ENCODE results near the gene HIGD2A. TPM values are rescaled to one million over a fixed set of nuclear protein-coding genes. Genes with fewer than 3 reads are reported as not detected.

The HIGD2A gene
- total and polyA plus RNA-seq, 4 donors = 18.4 to 127 (median 67.8) TPM

- no peak for DNase-seq (ENCODE audit: low spot score)
- 75% methylated on average over 38 of the region's 38 CpGs for WGBS
- no peak overlapping the region for H3K9ac ChIP-seq (ENCODE audit: low read depth in 1 of 2, low read length in 2 of 2)
- H3K4me1 ChIP-seq (ENCODE audit: control insufficient read depth in 4 of 4, insufficient read depth in 4 of 4, low read length in 3 of 4) = peaks cover 5 to 22% (median 11%) of the 10 kb centered on the region in 4 donors
- H3K36me3 ChIP-seq (ENCODE audit: control insufficient read depth in 4 of 4, insufficient read depth in 3 of 4, low read depth in 1 of 4, low read length in 3 of 4) = no peaks in the 10 kb centered on the region
- peak overlapping the region in 1 of 3 donors; percentile 80 for H3K4me3 ChIP-seq (ENCODE audit: low read depth in 1 of 3, low read length in 3 of 3)
- TF ChIP-seq, protein P1, sequence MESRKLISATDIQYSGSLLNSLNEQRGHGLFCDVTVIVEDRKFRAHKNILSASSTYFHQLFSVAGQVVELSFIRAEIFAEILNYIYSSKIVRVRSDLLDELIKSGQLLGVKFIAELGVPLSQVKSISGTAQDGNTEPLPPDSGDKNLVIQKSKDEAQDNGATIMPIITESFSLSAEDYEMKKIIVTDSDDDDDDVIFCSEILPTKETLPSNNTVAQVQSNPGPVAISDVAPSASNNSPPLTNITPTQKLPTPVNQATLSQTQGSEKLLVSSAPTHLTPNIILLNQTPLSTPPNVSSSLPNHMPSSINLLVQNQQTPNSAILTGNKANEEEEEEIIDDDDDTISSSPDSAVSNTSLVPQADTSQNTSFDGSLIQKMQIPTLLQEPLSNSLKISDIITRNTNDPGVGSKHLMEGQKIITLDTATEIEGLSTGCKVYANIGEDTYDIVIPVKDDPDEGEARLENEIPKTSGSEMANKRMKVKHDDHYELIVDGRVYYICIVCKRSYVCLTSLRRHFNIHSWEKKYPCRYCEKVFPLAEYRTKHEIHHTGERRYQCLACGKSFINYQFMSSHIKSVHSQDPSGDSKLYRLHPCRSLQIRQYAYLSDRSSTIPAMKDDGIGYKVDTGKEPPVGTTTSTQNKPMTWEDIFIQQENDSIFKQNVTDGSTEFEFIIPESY (IDR thresholded peaks at IDR 0.05) = no peak
- TF ChIP-seq NR2F2 (IDR thresholded peaks at IDR 0.05) (no peak), EGR1 (IDR thresholded peaks at IDR 0.05; ENCODE audit: low read depth in 2 of 2) (no peak), FOXA2 (IDR thresholded peaks at IDR 0.05) (no peak), RAD21 (IDR thresholded peaks at IDR 0.05) (no peak), RXRA (IDR thresholded peaks at IDR 0.05) (no peak), TAF1 (conservative IDR thresholded peaks at IDR 0.05) (no peak), GABPA (IDR thresholded peaks at IDR 0.05 in 1 of 2, conservative IDR thresholded peaks at IDR 0.05 in 1 of 2) (no peak), YY1 (IDR thresholded peaks at IDR 0.05) (no peak), ATF3 (IDR thresholded peaks at IDR 0.05) (no peak), SP1 (IDR thresholded peaks at IDR 0.05) (no peak), JUND (IDR thresholded peaks at IDR 0.05) (no peak), HNF4A (conservative IDR thresholded peaks at IDR 0.05) (no peak)
- TF ChIP-seq, protein P2, sequence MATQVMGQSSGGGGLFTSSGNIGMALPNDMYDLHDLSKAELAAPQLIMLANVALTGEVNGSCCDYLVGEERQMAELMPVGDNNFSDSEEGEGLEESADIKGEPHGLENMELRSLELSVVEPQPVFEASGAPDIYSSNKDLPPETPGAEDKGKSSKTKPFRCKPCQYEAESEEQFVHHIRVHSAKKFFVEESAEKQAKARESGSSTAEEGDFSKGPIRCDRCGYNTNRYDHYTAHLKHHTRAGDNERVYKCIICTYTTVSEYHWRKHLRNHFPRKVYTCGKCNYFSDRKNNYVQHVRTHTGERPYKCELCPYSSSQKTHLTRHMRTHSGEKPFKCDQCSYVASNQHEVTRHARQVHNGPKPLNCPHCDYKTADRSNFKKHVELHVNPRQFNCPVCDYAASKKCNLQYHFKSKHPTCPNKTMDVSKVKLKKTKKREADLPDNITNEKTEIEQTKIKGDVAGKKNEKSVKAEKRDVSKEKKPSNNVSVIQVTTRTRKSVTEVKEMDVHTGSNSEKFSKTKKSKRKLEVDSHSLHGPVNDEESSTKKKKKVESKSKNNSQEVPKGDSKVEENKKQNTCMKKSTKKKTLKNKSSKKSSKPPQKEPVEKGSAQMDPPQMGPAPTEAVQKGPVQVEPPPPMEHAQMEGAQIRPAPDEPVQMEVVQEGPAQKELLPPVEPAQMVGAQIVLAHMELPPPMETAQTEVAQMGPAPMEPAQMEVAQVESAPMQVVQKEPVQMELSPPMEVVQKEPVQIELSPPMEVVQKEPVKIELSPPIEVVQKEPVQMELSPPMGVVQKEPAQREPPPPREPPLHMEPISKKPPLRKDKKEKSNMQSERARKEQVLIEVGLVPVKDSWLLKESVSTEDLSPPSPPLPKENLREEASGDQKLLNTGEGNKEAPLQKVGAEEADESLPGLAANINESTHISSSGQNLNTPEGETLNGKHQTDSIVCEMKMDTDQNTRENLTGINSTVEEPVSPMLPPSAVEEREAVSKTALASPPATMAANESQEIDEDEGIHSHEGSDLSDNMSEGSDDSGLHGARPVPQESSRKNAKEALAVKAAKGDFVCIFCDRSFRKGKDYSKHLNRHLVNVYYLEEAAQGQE (IDR thresholded peaks at IDR 0.05) = no peak
- TF ChIP-seq, protein P3, sequence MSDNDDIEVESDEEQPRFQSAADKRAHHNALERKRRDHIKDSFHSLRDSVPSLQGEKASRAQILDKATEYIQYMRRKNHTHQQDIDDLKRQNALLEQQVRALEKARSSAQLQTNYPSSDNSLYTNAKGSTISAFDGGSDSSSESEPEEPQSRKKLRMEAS (IDR thresholded peaks at IDR 0.05) = no peak
- H3K27ac ChIP-seq (ENCODE audit: low read depth in 1 of 2, low read length in 2 of 2) = no peak overlapping the region
- H3K27me3 ChIP-seq (ENCODE audit: control insufficient read depth in 4 of 4, insufficient read depth in 4 of 4, low read length in 3 of 4) = no peaks in the 10 kb centered on the region
- H3K9me3 ChIP-seq (ENCODE audit: control insufficient read depth in 4 of 4, low read length in 3 of 4) = no peaks in the 10 kb centered on the region
Measured at GRCh38 chr5:176366232-176366894, 22.2 kb upstream of the HIGD2A start.

DNA sequence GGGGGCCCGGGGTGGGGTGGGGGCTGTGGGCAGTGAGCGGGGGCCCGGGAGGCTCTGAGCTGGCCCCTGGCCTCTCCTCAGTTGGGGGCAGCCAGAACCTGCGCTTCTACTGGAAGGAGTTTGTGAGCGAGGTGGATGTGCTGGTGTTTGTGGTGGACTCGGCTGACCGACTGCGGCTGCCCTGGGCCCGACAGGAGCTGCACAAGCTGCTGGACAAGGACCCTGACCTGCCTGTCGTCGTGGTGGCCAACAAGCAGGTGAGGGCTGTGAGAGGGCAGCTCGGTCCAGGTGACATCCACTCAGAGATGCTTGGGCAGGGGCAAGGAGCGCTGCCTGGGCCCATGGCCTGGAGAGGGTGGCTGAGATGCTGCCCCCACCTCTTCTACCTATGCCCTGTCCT lies 19.8 kb upstream of the HIGD2A start:
- DNase-seq (ENCODE audit: low spot score) = no peak
- 97% methylated on average over 13 of the region's 13 CpGs for WGBS
- H3K27ac ChIP-seq (ENCODE audit: low read depth in 1 of 2, low read length in 2 of 2) = no peak overlapping the region
- H3K9me3 ChIP-seq (ENCODE audit: control insufficient read depth in 4 of 4, low read length in 3 of 4) = no peaks in the 10 kb centered on the region
- H3K4me3 ChIP-seq (ENCODE audit: low read depth in 1 of 3, low read length in 3 of 3) = no peak overlapping the region
- no peak overlapping the region for H3K9ac ChIP-seq (ENCODE audit: low read depth in 1 of 2, low read length in 2 of 2)
- no peaks in the 10 kb centered on the region for H3K27me3 ChIP-seq (ENCODE audit: control insufficient read depth in 4 of 4, insufficient read depth in 4 of 4, low read length in 3 of 4)
- TF ChIP-seq RAD21 (IDR thresholded peaks at IDR 0.05) = no peak
- no peaks in the 10 kb centered on the region for H3K36me3 ChIP-seq (ENCODE audit: control insufficient read depth in 4 of 4, insufficient read depth in 3 of 4, low read depth in 1 of 4, low read length in 3 of 4)
- peaks cover 3 to 16% (median 9%) of the 10 kb centered on the region in 4 donors for H3K4me1 ChIP-seq (ENCODE audit: control insufficient read depth in 4 of 4, insufficient read depth in 4 of 4, low read length in 3 of 4)

Data from liver (tissue), 9 donors.